22Rv1 (cell line): ENCODE results near the gene YTHDF1.

ENCODE experiments used
- H3K27ac ChIP-seq: fragments of 450-650 bp; 2 replicates; pipeline ENCODE4 v1.5.1; 2017
- CTCF ChIP-seq: fragments of 450-650 bp; IDR thresholded peaks from 2 replicates; pipeline ENCODE4 v1.5.1; 2017; ENCODE audit warnings: mild to moderate bottlenecking
- ZFX ChIP-seq: fragments of 450-650 bp; IDR thresholded peaks from 2 replicates; pipeline ENCODE4 v1.6.1; 2017; ENCODE audit warnings: antibody characterized with exemption, borderline replicate concordance

YTHDF1 gene

GRCh38 chr20:63150911-63151531 is 64.9 kb downstream of the YTHDF1 start:
- TF ChIP-seq CTCF (no peak), ZFX (no peak)
- H3K27ac ChIP-seq, result no peak overlapping the region

GRCh38 chr20:63150391-63150898 is 65.5 kb downstream of the YTHDF1 start:
- H3K27ac ChIP-seq, result no peak overlapping the region
- TF ChIP-seq ZFX (no peak), CTCF (no peak)

GRCh38 chr20:63149531-63150192 is 66.3 kb downstream of the YTHDF1 start:
- TF ChIP-seq ZFX (no peak), CTCF (no peak)
- no peak overlapping the region for H3K27ac ChIP-seq

GRCh38 chr20:63148696-63149095 is 67.2 kb downstream of the YTHDF1 start:
- no peak overlapping the region for H3K27ac ChIP-seq
- TF ChIP-seq CTCF (no peak), ZFX (no peak)

GRCh38 chr20:63147532-63147931 is 68.4 kb downstream of the YTHDF1 start:
- H3K27ac ChIP-seq, result no peak overlapping the region
- TF ChIP-seq CTCF (no peak), ZFX (no peak)
